Cardiac muscle cell (in vitro differentiated cells and primary cell): ENCODE data around the gene ALDH18A1. TPM values are rescaled to one million over a fixed set of nuclear protein-coding genes. Genes with fewer than 3 reads are reported as not detected.

Source experiments
- DNase-seq, 2 donors: peaks; one replicate each; pipeline versions ENCODE4 v3.0.0 to v3.0.0-alpha.2; 2010 to 2017; ENCODE audit warnings: low read depth in 1 of 2, low spot score in 1 of 2
- H3K27ac ChIP-seq: fragments of 200-600 bp; sonication (generic); 2 replicates; pipeline ENCODE4 v1.5.1; 2016
- H3K27me3 ChIP-seq: fragments of 200-600 bp; sonication (generic); 2 replicates; pipeline ENCODE4 v1.6.0; 2016; ENCODE audit warnings: control low read depth
- H3K36me3 ChIP-seq: fragments of 200-600 bp; sonication (generic); 2 replicates; pipeline ENCODE4 v1.5.1; 2016; ENCODE audit warnings: control low read depth
- H3K4me1 ChIP-seq: fragments of 200-600 bp; sonication (generic); 2 replicates; pipeline ENCODE4 v1.8.1; 2017; ENCODE audit warnings: low read depth, mild to moderate bottlenecking, mixed run types
- H3K4me3 ChIP-seq: fragments of 200-600 bp; sonication (generic); 2 replicates; pipeline ENCODE4 v1.5.1; 2016; ENCODE audit warnings: mild to moderate bottlenecking
- H3K9me3 ChIP-seq: fragments of 200-600 bp; sonication (generic); 2 replicates; pipeline ENCODE4 v1.5.1; 2017; ENCODE audit warnings: low read depth, mild to moderate bottlenecking, control low read depth
- polyA plus RNA-seq: library from polyadenylated mRNA; unstranded; fragments of >200 nt; fragmentation: Nextera tagmentation; extraction: Ambion mirVana; gene quantifications from 2 replicates; pipeline ENCODE4 v1.2.1, GENCODE V29; 2016
- total RNA-seq: library from RNA; depleted of rRNA; stranded (reverse); fragments of >200 nt; gene quantifications from 2 replicates; pipeline ENCODE4 v1.2.3, GENCODE V29; 2016
- TF ChIP-seq, protein P1 (sequence below): IDR thresholded peaks from 2 replicates; pipeline ENCODE4 v1.5.1; 2012; ENCODE audit warnings: low read depth, mild to moderate bottlenecking, low read length

ALDH18A1 gene
- total and polyA plus RNA-seq, 2 experiments from 2014 or later: 40.4 to 49.3 TPM

DNA sequence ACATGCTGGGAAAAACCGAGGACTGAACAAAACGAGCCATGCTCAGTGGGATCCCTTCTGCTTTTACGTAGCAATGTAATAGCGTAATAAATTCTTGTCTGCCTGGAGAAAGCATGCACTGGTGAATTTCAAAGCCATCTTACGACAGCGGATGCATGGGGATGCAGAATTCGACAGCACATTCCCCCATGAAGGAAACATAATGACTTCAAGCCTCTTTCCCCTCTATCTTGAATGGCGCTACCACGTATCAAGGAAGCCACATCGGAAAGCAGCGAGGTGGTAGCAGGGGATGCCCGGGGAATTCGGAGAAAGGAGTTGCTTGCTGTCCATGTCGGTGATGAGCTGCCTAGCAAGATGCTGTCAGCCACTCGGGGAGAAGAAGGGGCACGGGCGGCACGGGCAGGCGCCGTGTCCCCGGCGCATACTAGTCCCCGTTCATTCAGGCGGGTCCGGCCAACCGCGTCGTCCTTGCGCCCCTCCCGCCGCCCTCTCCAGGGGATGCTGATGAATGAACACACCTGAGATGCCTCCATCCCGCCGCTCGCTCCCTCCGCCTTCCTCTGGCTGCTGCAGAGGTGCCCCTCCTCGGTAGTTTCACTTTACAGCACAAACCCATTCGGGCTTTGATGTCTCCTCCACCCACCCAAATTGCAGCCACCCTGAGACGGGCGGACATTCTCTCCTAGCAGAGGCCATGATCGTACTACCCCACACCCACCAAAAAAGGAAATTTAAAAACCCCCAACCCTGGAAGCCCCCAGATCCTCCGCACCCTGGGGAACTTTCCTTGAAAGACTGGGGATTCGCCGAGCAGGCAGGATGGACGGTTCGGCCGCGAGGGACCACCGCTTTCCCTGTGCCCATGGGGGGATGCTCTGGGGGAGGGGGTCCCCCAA lies 96.0 kb downstream of the ALDH18A1 start:
- TF ChIP-seq, protein P1, sequence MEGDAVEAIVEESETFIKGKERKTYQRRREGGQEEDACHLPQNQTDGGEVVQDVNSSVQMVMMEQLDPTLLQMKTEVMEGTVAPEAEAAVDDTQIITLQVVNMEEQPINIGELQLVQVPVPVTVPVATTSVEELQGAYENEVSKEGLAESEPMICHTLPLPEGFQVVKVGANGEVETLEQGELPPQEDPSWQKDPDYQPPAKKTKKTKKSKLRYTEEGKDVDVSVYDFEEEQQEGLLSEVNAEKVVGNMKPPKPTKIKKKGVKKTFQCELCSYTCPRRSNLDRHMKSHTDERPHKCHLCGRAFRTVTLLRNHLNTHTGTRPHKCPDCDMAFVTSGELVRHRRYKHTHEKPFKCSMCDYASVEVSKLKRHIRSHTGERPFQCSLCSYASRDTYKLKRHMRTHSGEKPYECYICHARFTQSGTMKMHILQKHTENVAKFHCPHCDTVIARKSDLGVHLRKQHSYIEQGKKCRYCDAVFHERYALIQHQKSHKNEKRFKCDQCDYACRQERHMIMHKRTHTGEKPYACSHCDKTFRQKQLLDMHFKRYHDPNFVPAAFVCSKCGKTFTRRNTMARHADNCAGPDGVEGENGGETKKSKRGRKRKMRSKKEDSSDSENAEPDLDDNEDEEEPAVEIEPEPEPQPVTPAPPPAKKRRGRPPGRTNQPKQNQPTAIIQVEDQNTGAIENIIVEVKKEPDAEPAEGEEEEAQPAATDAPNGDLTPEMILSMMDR: no peak
- Histone ChIP-seq H3K27me3 (no peaks in the 10 kb centered on the region), H3K36me3 (no peaks in the 10 kb centered on the region), H3K4me1 (peaks cover 10% of the 10 kb centered on the region), H3K27ac (no peak overlapping the region), H3K9me3 (no peaks in the 10 kb centered on the region), H3K4me3 (peak overlapping the region; percentile 66)
- DNase-seq: peak; percentile 38 to 59

DNA sequence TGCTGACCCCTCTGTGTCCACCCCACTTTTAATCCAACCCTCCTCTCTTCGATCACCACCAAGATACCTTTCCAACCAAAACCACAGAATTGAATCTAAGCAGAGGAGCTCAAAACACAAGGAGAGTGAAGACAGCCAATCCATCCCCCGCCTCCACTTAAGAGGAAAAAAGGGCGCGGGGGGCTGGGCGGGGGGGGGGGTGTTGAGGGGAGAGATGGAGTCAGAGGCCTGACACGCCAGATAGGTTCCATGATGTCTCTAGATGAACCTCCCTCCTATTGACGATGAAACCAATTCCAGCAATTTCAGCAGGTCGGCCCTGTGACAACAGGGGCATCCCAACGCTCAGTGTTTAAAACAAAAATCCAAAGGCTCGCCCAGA lies 96.6 kb downstream of the ALDH18A1 start:
- no peak overlapping the region for H3K27ac ChIP-seq
- TF ChIP-seq, protein P1: no peak
- H3K4me1 ChIP-seq: peaks cover 10% of the 10 kb centered on the region
- no peaks in the 10 kb centered on the region for H3K27me3 ChIP-seq
- H3K9me3 ChIP-seq: no peaks in the 10 kb centered on the region
- peak overlapping the region; percentile 66 for H3K4me3 ChIP-seq
- no peaks in the 10 kb centered on the region for H3K36me3 ChIP-seq
- DNase-seq: no peak

DNA sequence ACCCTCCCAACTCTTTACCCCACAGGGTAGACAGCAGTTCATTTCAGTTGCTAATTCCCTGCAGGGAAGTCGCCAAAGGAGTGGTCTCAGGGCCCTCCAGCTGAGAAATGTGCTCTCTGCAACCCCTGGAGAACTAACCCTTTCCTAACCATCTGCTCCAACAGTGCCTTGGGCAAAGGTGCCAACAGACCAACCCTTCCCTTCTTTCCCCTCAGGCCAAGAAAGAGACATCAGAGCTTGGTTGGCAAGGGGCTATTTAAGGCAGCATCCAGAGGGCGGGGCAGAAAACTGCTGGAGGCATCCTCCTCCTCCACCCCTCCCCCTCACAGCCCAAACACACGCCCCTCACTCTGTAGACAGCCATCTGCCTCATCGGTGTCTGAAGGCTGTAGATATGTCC lies 97.0 kb downstream of the ALDH18A1 start:
- H3K4me3 ChIP-seq: peak overlapping the region; percentile 66
- H3K27me3 ChIP-seq: no peaks in the 10 kb centered on the region
- peak overlapping the region; percentile 54 for H3K27ac ChIP-seq
- DNase-seq: no peak
- no peaks in the 10 kb centered on the region for H3K9me3 ChIP-seq
- TF ChIP-seq, protein P1: no peak
- H3K36me3 ChIP-seq: no peaks in the 10 kb centered on the region
- H3K4me1 ChIP-seq: peaks cover 10% of the 10 kb centered on the region

DNA sequence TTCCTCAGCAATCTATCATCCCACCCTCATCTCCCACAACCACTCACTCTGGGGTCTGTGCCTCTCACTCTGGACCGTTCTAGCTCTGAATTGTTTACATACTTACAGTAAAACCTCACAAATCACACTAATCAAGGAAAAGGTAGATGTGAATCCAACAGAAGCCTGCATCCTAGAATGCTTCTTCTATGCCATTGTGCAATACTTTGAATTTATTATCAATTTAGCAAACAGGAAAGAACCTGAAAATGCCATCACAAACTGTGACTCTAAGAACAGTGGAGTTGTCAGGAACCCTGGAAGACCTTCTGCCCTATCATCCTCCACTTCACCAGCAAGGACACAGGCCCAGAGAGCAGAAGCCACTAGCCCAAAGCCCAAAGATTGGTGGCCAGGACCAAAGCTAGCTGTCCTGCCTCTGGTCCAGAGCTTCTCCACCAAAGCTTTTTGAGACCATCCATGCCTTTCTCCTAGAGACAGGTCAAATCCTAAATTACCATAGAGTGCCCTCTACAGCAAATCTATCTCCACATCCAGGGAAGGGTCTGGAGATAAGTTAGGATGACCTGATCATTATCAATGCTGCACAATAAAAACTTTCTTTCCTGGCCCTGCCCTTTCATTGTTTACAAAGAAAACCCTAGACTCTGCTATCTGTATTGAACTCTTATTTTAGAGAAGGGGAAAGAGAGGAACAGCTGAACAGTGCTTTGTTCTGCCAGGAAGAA lies 97.8 kb downstream of the ALDH18A1 start:
- Histone ChIP-seq H3K27ac (peak overlapping the region; percentile 54), H3K9me3 (no peaks in the 10 kb centered on the region), H3K27me3 (no peaks in the 10 kb centered on the region), H3K4me3 (no peak overlapping the region), H3K4me1 (peaks cover 10% of the 10 kb centered on the region), H3K36me3 (no peaks in the 10 kb centered on the region)
- TF ChIP-seq, protein P1: no peak
- no peak for DNase-seq

- TF ChIP-seq, protein P1: no peak
- no peak overlapping the region for H3K4me3 ChIP-seq
- H3K9me3 ChIP-seq: no peaks in the 10 kb centered on the region
- no peak overlapping the region for H3K27ac ChIP-seq
- no peak for DNase-seq
- H3K4me1 ChIP-seq: peaks cover 10% of the 10 kb centered on the region
- H3K27me3 ChIP-seq: no peaks in the 10 kb centered on the region
- no peaks in the 10 kb centered on the region for H3K36me3 ChIP-seq
These were observed 99.3 kb downstream of the ALDH18A1 start for GRCh38 chr10:95556994-95557767.
